ENCODE results near the gene PODNL1. TPM values are rescaled to one million over a fixed set of nuclear protein-coding genes. Genes with fewer than 3 reads are reported as not detected.

PODNL1 gene
- total and polyA plus RNA-seq, 10 of the 15 experiments (the other 5 are each of a cell fraction or from before 2014, with no cell fraction given), result 0.04 to 0.44 TPM; not detected in 8

DNA sequence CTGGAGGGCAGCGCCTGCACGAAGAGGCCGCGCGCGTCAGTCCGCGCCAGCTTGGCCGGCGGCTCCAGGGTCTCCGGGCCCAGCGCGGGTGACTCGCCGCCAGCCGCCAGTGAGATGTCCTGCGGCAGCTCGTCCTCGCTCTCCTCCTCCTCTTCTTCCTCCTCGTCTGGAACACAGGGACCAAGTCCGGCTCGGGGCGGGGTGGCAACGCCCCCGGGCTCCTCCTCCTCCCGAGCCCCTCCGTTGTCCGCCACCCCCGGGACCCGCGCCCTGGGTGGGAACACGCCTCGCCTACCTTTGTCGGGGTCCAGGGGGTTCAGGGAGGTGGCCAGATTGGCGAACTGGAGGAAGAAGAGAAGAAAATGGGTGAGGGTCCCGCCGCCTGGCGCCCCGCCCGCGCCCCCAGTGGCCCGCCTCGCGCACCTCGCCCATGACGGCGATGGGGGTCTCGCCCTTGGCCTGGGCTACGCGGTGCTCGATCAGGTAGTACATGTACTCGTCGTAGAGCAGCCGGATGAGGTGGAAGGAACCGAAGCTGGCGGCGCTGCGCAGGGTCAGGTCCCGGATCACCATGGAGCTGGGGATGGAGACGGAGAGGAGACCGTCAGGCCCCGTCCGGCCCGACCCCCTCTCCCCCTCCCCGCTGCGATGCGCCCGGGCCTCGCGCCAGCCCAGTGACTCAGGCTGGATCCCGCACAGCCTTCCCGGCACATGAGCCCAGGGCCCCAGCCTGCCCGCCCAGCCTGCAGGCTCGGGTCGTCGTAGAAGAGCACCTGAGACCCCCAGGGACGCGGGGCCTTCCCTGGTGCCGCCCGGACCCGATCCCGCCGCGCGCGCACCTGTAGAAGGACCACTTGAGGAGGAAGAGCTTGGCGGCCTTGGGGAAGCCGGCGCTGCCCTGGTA, 24.7 kb upstream of the PODNL1 start:
- H3K27me3 ChIP-seq (replicated peaks in 1 of 2; ENCODE audit: control insufficient read depth in 2 of 2, insufficient read depth in 2 of 2, low read length in 1 of 2), result no peaks in the 10 kb centered on the region
- in situ Hi-C loops (cut with MboI), result no loop called here
- no peaks in the 10 kb centered on the region for H3K4me1 ChIP-seq (ENCODE audit: control insufficient read depth, insufficient read depth, low read length)
- intact Hi-C loops (cut with micrococcal nuclease; ENCODE audit: unreplicated experiment), result no loop called here
- H3K36me3 ChIP-seq (ENCODE audit: control insufficient read depth in 2 of 2, insufficient read depth in 2 of 2, low read length in 1 of 2), result peaks cover 0 to 16% of the 10 kb centered on the region in 2 experiments; a peak in 3 of 4 replicates
- no peak for ATAC-seq
- FAIRE-seq, result no peak
- CTCF ChIA-PET, result no interaction called here
- H3K4me3 ChIP-seq, result no peak overlapping the region
- WGBS (ENCODE audit: insufficient coverage, insufficient replicate concordance, low lambda C conversion rate, missing lambda C conversion rate), result 97% methylated on average over 75 of the region's 89 CpGs
- no peak overlapping the region for H3K4me2 ChIP-seq (ENCODE audit: control insufficient read depth, insufficient read depth)
- H4K20me1 ChIP-seq (ENCODE audit: control insufficient read depth, insufficient read depth), result no peaks in the 10 kb centered on the region
- RAD21 ChIA-PET (ENCODE audit: unreplicated experiment), result no interaction called here
- H3K9ac ChIP-seq (ENCODE audit: control insufficient read depth, insufficient read depth, low read length), result no peak overlapping the region
- BruUV-seq (replicated peaks), result no TSS peak
- no peak overlapping the region for H2AFZ ChIP-seq (ENCODE audit: control insufficient read depth, low read depth, low read length)
- H3K27ac ChIP-seq (ENCODE audit: control insufficient read depth, insufficient read depth), result no peak overlapping the region
- H3K79me2 ChIP-seq (ENCODE audit: control insufficient read depth, insufficient read depth, low read length), result no peaks in the 10 kb centered on the region
- SMC1A ChIA-PET (ENCODE audit: uncharacterized antibody, unreplicated experiment), result no interaction called here
- TF ChIP-seq, protein P1, sequence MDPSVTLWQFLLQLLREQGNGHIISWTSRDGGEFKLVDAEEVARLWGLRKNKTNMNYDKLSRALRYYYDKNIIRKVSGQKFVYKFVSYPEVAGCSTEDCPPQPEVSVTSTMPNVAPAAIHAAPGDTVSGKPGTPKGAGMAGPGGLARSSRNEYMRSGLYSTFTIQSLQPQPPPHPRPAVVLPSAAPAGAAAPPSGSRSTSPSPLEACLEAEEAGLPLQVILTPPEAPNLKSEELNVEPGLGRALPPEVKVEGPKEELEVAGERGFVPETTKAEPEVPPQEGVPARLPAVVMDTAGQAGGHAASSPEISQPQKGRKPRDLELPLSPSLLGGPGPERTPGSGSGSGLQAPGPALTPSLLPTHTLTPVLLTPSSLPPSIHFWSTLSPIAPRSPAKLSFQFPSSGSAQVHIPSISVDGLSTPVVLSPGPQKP (IDR thresholded peaks at IDR 0.05; ENCODE audit: low read depth, low read length), result no peak
- peak; percentile 39 for TF ChIP-seq POLR2A (IDR thresholded peaks at IDR 0.05; ENCODE audit: low read depth, low read length)
- DNase-seq (ENCODE audit: low read depth, low spot score), result no peak
- POLR2A ChIA-PET, result no interaction called here
- no peaks in the 10 kb centered on the region for H3K9me3 ChIP-seq (replicated peaks; ENCODE audit: control insufficient read depth, insufficient read depth, low read length)

DNA sequence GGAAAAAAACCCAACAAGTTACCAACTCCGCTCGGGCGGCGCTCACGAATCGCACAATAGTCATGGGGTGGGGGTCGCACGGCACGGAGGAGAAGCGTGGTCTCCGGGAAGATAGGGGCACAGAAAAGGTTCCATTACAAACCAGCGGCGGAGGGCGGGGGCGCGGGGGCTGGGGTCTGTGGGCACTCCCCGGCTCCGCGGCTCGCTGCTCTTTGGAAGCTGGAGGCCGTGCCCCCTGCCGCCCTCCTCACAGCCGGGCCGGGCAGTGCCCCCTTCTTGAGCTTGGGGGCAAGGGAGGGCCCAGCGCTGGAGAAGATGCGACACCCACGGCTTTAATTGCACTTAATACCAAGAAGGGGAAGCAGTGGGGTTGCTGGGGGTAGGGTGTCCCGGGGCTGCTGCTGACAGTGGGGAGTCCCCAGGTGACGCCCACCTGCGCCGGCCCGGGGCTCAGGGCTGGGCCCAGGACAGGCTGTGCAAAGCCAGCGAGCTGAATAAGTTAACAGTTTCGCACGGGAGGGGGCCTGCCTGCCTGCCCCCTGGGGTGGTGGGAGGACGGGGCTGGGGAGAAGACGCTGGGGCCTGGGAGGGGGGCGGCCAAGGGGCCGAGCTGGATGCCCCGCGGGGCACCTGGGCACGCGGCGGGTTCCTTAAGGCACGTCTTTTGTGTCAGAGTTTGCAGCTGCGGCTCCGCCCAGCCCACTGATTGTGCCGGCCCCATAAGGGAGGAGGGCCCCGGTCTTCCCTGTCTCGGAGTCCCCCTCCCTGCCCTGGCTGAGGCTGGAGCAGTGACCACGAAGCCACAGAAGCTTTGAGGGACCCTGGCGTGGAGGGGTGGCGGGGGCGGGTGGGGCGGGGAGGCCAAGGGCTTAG, 23.8 kb upstream of the PODNL1 start:
- Histone ChIP-seq H3K27me3 (replicated peaks in 1 of 2; ENCODE audit: control insufficient read depth in 2 of 2, insufficient read depth in 2 of 2, low read length in 1 of 2) (no peaks in the 10 kb centered on the region), H3K4me3 (no peak overlapping the region), H3K79me2 (ENCODE audit: control insufficient read depth, insufficient read depth, low read length) (no peaks in the 10 kb centered on the region), H3K4me2 (ENCODE audit: control insufficient read depth, insufficient read depth) (no peak overlapping the region), H2AFZ (ENCODE audit: control insufficient read depth, low read depth, low read length) (no peak overlapping the region), H4K20me1 (ENCODE audit: control insufficient read depth, insufficient read depth) (no peaks in the 10 kb centered on the region), H3K9ac (ENCODE audit: control insufficient read depth, insufficient read depth, low read length) (no peak overlapping the region), H3K9me3 (replicated peaks; ENCODE audit: control insufficient read depth, insufficient read depth, low read length) (no peaks in the 10 kb centered on the region), H3K36me3 (ENCODE audit: control insufficient read depth in 2 of 2, insufficient read depth in 2 of 2, low read length in 1 of 2) (peaks cover 0 to 20% of the 10 kb centered on the region in 2 experiments; a peak in 3 of 4 replicates), H3K4me1 (ENCODE audit: control insufficient read depth, insufficient read depth, low read length) (no peaks in the 10 kb centered on the region), H3K27ac (ENCODE audit: control insufficient read depth, insufficient read depth) (no peak overlapping the region)
- 93% methylated on average over 51 of the region's 55 CpGs for WGBS (ENCODE audit: insufficient coverage, insufficient replicate concordance, low lambda C conversion rate, missing lambda C conversion rate)
- intact Hi-C loops (cut with micrococcal nuclease; ENCODE audit: unreplicated experiment) (no loop called here), in situ Hi-C loops (cut with MboI) (no loop called here)
- ChIA-PET RAD21 (ENCODE audit: unreplicated experiment) (interaction anchor here (1.0 kb wide), 1 partner anchor 91 kb away, joined by 3 read pairs; no protein-coding TSS in a partner anchor), SMC1A (ENCODE audit: uncharacterized antibody, unreplicated experiment) (no interaction called here), POLR2A (no interaction called here), CTCF (no interaction called here)
- no peak for DNase-seq (ENCODE audit: low read depth, low spot score)
- peak; percentile 28; the same call in 1 of the 3 replicates for ATAC-seq
- no TSS peak for BruUV-seq (replicated peaks)
- FAIRE-seq, result no peak
- peak; percentile 14; the same call in 1 of the 2 replicates for TF ChIP-seq POLR2A (IDR thresholded peaks at IDR 0.05; ENCODE audit: low read depth, low read length)
- no peak for TF ChIP-seq FOXK2 (IDR thresholded peaks at IDR 0.05)
- TF ChIP-seq MTA3 (IDR thresholded peaks at IDR 0.05; ENCODE audit: borderline replicate concordance, low read length), result no peak
- TF ChIP-seq POLR2AphosphoS5 (IDR thresholded peaks at IDR 0.05; ENCODE audit: low read length), result 0 out of 2 replicates have a peak, but pooled peaks have one; percentile 27
- no peak for TF ChIP-seq NFYB (IDR thresholded peaks at IDR 0.05; ENCODE audit: insufficient read depth, low read depth, low read length)
- TF ChIP-seq RAD21 (IDR thresholded peaks at IDR 0.05; ENCODE audit: insufficient read depth, low read depth, low read length), result no peak
- TF ChIP-seq SMAD1 (IDR thresholded peaks at IDR 0.05; ENCODE audit: low read depth, partially characterized antibody), result no peak
- no peak for TF ChIP-seq EP300 (IDR thresholded peaks at IDR 0.05; ENCODE audit: borderline replicate concordance in 1 of 2, control insufficient read depth in 1 of 2, low read depth in 2 of 2, low read length in 2 of 2)
- no peak for TF ChIP-seq RCOR1 (conservative IDR thresholded peaks at IDR 0.05; ENCODE audit: low read depth, low read length)
- no peak for TF ChIP-seq JUNB (IDR thresholded peaks at IDR 0.05)
- no peak for TF ChIP-seq SREBF1 (IDR thresholded peaks at IDR 0.05; ENCODE audit: low read length)
